NCI-H187 (cell line): Measurements from ENCODE around the gene DPYSL5.
"Not testable (repeated sequence)": the region's sequence is repeated elsewhere in the genome, so short reads cannot be mapped to it uniquely, and the experiment has no call there.

Experiments used
- DNase-seq, 2 experiments: peaks; one replicate each; lab custom pipeline; 2025; lab: John Stamatoyannopoulos, UW

The DPYSL5 gene

DNA sequence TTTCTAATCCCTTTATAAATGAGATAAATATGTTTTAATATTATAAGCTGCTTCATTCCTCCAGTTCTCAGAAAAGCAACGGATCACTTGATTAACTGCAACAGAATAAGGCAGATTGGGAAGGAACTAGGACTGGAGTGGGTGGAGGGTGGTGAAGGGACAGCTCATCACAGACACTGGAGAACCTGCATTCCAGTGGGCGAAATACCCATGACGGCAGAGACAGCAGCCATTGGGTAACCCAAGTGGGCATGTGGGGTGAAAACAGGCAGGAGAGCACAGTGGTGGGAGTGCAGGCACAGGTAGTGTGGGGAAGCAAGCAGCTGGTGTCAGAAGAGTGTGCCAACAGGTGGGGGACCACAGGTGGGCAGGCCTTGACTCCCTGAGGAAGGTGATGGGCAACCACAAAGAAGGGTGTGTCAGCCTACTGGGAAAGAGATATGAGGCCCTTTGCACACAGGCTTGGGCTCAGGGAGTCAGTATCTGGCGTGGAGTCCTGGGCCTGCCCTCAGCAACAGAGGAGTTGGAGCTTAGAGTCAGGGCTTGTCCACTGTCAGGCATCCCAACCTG is 27.2 kb downstream of the DPYSL5 start:
- DNase-seq, result no peak

GRCh38 chr2:26875808-26876207 is 27.9 kb downstream of the DPYSL5 start:
- DNase-seq, result no peak

- no peak for DNase-seq
Measured at GRCh38 chr2:26876260-26876659, 28.3 kb downstream of the DPYSL5 start.

GRCh38 chr2:26877276-26877675 is 29.3 kb downstream of the DPYSL5 start:
- DNase-seq, result no peak

GRCh38 chr2:26880161-26880560 is 32.2 kb downstream of the DPYSL5 start:
- no peak for DNase-seq

DNA sequence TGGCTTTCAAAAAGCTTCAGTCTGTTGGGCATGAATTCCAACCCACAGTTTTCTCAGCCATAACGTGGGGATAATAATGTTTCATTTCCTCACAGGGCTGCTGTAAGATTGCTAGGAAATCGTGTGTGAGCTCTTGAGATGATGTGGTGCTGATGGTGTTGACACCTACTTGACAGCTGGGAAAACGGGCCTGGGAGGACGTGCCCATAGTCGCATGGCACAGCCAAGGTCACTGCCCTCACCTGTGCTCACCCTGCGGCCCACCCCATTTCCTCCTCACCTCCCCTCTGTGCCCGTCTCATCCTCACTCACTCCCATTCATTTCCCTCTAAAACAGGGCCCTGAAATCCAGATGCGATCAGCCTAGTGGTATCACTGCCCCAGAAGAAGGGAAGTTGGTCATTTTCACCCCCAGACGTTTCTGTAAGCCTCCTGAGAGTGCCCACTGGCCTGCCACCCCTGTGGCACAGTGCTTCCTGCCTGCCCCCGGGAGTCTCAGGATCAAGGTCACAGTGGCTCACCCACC is 33.0 kb downstream of the DPYSL5 start:
- DNase-seq, result no peak

- DNase-seq, result not testable (repeated sequence)
Measured at GRCh38 chr2:26882220-26882619, 34.3 kb downstream of the DPYSL5 start.

GRCh38 chr2:26883956-26884355 is 36.0 kb downstream of the DPYSL5 start:
- DNase-seq, result peak; percentile 37 to 58

GRCh38 chr2:26884486-26884885 is 36.6 kb downstream of the DPYSL5 start:
- no peak for DNase-seq

DNA sequence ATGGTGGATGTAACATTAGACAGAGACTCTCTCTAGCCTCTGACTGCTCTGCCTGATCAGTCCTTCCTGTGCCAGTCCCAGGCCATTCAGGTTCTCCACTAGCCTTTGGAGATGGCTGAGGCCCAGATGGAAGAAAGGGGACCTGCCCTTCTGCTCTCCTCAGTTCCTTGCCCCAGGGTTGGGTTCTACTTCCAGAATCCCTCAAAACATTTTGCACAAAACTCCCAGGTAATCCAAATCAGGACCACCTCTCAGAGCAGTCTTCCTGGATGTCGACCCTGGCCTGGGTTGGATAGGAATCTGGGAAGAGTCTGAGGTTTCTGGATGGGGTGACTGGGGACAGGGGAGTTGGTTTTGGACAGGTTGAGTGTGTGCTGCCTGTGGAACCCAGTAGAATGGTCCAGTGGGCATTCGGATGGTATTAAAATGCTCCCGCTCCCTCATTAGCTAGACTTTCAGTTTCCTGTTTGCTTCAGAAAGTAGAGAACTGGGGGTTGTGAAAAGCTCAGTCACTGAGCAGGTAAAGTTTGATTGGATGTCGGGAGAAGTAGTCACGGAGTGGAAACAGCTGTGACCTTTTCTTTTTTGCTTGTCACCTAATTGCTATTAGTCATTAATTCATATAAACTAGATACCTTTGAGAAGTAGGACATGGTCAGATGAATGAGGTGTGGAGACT is 37.9 kb downstream of the DPYSL5 start:
- no peak for DNase-seq

GRCh38 chr2:26886736-26887135 is 38.8 kb downstream of the DPYSL5 start:
- no peak for DNase-seq

- no peak for DNase-seq
Measured at GRCh38 chr2:26887151-26887550, 39.2 kb downstream of the DPYSL5 start.

GRCh38 chr2:26889796-26890195 is 41.9 kb downstream of the DPYSL5 start:
- DNase-seq, result no peak

DNA sequence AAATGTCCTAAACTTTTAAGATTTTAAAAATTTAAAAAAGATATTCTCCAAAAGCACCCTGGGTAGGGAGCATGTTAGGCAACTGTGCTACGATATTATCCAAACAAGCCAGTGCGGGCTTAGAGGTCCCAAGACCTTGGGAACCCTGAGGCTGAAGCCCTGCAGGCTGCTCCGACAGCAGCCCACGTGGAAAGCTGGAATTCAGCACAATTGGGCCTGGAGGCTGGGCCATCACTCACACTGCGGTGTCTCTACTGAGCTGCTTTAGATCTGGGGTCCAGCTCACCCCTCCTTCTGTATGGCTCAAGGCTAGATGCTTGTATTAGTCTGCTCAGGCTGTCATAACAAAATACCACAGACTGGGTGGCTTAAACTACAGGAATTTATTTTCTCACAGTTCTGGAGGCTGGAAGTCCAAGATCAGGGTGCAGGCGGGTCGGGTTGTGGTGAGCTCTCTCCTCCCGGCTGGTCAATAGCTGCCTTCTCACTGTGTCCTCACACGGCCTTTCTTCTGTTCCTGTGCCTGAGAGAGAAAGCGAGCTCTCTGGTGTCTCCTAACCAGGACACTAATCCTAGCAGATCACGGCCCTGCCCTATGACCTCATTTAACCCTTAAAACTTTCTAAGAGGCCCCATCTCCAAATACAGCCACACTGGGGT is 42.5 kb downstream of the DPYSL5 start:
- no peak for DNase-seq

DNA sequence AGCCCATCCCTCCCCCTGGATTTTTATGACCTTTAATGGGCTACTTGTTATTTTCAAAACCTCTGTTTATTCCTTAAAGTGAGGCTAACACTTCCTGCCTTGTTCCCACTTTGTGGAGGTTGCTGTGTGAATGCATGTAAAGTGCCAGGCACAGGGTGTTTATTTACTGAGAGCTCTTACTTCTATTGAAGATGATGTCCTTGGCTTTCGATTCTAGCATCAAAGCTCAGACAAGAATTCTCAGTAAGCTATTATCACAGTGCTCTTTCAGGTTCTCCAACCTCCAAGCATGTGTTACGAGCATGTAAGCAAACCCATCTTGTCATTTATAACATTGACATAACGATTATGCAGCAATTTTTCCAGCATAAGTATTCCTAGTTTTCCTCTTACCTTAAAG is 44.2 kb downstream of the DPYSL5 start:
- peak; percentile 31 to 85 for DNase-seq

DNA sequence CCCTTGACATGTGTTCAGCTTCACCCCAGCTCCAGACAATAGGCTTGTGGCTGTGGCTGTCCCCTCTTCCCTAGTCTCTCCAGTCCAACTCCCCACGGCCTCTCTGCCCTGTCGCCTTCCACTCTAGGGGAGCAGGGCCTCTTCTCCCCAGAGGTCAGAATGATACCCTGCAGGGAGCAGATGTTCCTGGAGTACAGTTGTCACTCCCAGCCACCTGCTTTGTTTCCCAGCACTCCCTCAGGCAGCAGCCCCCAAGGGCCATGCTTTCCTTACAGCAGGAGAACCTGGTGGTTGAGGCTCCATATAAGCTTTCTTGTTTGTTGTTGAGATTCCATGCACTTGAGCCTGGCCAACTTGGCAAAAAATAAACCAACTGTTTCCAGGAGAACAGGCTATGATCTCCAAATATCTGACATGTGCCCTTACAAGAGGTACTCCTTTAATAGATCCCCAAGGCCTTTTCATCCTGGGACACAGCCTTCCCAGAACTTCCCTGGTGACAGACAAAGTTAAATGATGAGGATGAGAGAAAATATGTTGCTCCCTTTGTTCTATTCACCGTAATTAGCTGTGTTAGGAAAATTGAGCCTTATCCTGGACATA is 45.1 kb downstream of the DPYSL5 start:
- no peak for DNase-seq

- no peak for DNase-seq
Measured at GRCh38 chr2:26894136-26894535, 46.2 kb downstream of the DPYSL5 start.

DNA sequence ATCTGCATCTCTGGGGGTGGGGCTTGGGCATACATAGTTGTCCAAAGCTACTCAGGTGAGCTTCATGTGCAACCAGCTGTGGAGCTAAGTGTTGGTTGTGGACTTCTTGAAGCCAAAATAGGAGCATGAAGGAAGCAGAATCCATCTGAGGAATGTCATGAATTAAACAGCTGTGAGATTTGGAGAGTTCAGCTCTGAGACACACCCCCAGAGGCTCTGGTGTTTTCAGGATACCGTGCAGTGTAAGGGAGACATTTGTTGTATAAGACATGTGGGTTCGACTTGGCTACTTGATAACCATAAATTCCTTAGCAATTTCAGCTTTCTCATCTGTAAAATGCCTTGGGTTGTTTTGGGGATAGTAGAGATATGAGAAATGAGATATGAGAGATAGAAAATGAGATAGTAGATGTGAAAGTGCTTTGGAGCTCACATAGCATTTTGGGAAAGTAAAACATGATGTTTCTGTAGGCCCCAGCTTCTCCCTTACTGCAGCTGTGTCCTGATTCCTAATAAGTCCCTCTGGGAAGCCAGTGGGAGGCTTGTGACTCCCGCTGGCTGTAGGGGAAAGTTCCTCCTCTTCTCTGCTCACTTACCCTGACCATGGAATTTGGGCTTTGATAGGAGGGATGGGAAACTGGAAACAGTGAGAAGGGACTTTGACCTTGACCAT is 50.0 kb downstream of the DPYSL5 start:
- DNase-seq, result no peak

GRCh38 chr2:26898480-26899078 is 50.6 kb downstream of the DPYSL5 start:
- no peak for DNase-seq

DNA sequence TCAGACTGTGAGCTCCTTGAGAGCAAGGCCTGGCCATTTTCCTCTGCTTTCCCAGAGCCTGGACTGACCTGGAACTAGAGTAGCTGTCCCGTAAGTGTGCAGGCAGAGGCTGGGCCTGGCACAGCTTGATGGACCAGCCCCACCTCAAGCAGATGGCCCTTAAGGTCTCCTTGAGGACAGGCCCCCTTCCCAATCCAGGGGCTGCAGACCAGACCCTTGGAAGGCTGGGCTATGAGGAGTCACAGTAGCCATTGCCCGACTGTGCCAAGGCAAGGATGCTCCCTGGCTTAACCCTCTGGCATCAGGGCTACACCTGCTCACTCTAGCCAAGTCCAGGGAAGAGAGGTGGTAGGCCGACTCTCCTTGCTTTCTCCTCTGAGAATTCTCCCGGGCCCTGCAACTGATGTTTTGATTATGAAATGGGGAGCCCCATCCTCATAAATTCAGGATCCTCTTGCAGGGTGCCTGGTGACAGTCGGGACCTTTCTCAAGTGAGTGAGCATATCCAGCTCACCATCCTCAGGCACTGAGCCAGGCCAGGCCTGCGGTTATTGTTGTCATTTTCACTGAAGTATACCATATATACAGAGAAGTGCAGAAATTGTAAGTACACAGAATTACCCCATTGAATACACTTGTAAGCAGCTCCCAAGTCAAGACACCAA is 51.7 kb downstream of the DPYSL5 start:
- DNase-seq, result no peak

- peak; percentile 42 to 64 for DNase-seq
Measured at GRCh38 chr2:26900831-26901321, 52.9 kb downstream of the DPYSL5 start.
